NT2/D1 (cell line): ENCODE data around the gene ENTREP1.

Experiments
- DNase-seq: peaks from one replicate; pipeline ENCODE4 v3.0.0-alpha.2; 2011; ENCODE audit warnings: low read depth, low spot score
- H3K27me3 ChIP-seq: 2 replicates; pipeline ENCODE4 v1.6.0; 2011; ENCODE audit warnings: mild to moderate bottlenecking; ENCODE audit not compliant: insufficient read length, insufficient read depth
- H3K36me3 ChIP-seq: 2 replicates; pipeline ENCODE4 v1.6.1; 2011; ENCODE audit warnings: mild to moderate bottlenecking, low read length, mixed read lengths; ENCODE audit not compliant: insufficient read depth, insufficient read length
- H3K4me1 ChIP-seq: 2 replicates; pipeline ENCODE4 v1.5.1; 2011; ENCODE audit not compliant: insufficient read depth, insufficient read length
- H3K4me3 ChIP-seq: 2 replicates; pipeline ENCODE4 v1.5.1; 2011; ENCODE audit warnings: low read depth; ENCODE audit not compliant: insufficient read length
- H3K9ac ChIP-seq: 2 replicates; pipeline ENCODE4 v1.6.0; 2011; ENCODE audit warnings: low read depth; ENCODE audit not compliant: insufficient read length
- H3K9me3 ChIP-seq: 2 replicates; pipeline ENCODE4 v1.5.1; 2011; ENCODE audit warnings: mild to moderate bottlenecking, low read length; ENCODE audit not compliant: insufficient read depth
- SUZ12 ChIP-seq: IDR thresholded peaks from 2 replicates; pipeline ENCODE4 v1.6.1; 2011; ENCODE audit not compliant: insufficient read length, insufficient read depth; ENCODE audit errors: extremely low read depth
- YY1 ChIP-seq: IDR thresholded peaks from 2 replicates; pipeline ENCODE4 v1.6.1; 2011; ENCODE audit not compliant: insufficient read length, insufficient read depth
- ZNF274 ChIP-seq: IDR thresholded peaks from 2 replicates; pipeline ENCODE4 v1.6.1; 2011; ENCODE audit warnings: mild to moderate bottlenecking, low read depth, low read length

ENTREP1 gene, protein sequence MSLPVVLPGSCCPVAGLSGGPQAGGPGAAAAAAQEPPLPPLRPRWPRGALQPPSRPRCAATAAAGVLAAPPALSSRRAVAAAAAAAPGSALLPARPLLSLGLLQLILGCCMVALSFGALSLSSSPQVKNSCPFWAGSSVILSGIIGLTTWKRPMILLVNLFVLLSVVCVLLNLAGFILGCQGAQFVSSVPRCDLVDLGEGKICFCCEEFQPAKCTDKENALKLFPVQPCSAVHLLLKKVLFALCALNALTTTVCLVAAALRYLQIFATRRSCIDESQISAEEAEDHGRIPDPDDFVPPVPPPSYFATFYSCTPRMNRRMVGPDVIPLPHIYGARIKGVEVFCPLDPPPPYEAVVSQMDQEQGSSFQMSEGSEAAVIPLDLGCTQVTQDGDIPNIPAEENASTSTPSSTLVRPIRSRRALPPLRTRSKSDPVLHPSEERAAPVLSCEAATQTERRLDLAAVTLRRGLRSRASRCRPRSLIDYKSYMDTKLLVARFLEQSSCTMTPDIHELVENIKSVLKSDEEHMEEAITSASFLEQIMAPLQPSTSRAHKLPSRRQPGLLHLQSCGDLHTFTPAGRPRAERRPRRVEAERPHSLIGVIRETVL

DNA sequence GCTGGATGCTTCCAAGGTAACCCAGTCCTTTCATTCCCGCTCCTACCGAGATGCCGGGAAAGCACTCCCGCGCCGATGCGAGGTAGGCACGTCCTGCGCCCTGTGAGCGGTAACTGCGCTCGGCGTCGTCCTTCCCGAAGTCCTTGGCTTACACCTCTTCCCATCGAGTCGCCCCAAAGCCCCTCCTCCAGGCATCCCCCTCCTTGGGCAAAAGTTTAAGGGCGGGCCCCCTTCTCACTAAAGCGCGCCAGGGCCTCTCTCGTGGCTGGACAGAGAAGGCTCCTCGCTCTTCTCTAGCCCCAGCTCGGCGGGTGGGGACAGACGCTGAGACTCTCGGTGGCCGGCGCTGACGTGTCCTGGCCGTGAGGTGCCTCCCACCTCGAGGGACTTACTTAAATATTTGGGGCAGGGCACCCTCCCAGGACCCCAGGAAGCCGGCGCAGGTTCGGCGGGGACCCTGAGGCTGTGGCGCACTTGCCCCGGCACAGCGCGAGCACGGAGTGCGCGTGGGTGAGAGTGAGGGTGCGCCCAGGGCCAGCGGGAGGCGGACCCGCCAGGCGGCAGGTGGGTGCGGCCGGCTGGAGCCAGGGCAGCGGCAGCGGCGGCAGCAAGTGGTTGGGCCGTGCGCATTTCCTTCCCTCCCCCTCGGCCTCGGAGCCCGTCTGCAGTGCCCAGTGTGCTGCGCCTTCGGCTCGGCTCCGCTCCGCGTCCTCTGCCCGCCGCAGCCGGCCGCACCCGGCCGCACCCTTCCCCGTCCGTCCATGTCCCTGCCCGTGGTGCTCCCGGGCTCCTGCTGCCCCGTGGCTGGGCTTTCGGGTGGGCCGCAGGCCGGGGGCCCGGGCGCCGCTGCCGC is at the start of gene ENTREP1:
Gene ENTREP1 (plus strand): TSS at position 667 of the 853 bp plus-strand sequence. CDS start 95 bp downstream, at position 762.
- TF ChIP-seq ZNF274 (no peak), SUZ12 (peak; percentile 27), YY1 (no peak)
- peak within 1 kb of the TSS; percentile 79 for H3K9ac ChIP-seq
- H3K36me3 ChIP-seq: no peaks in the 10 kb centered on the region
- H3K4me1 ChIP-seq: no peaks in the 10 kb centered on the region
- peaks cover 49% of the 10 kb centered on the region for H3K27me3 ChIP-seq
- DNase-seq: peak; percentile 74
- no peaks in the 10 kb centered on the region for H3K9me3 ChIP-seq
- peak within 1 kb of the TSS; percentile 65 for H3K4me3 ChIP-seq

DNA sequence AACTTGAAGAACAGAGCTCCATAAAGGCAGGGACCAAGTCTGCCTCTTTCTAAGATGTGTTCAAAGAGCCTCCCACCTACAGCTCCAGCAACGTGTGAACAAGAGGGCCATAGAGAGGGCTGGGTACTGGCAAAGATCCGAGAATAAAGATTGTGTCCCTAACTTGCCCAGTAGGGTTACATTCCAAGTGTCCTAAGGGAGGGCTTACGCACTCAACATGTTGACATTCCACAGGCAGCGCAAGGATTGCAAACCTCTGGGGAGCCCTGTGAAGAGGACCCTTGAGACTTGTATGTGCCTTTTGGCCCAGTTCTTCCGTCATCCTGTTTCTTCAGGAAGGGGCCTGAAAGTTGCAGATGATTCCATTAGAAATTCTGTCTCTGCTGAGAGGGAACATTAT is 48.2 kb upstream of the ENTREP1 start:
- no peak for TF ChIP-seq SUZ12
- TF ChIP-seq ZNF274: no peak
- TF ChIP-seq YY1: no peak
- H3K9me3 ChIP-seq: peaks cover 5% of the 10 kb centered on the region; the same call in 1 of the 2 replicates
- H3K4me1 ChIP-seq: no peaks in the 10 kb centered on the region
- DNase-seq: no peak
- no peaks in the 10 kb centered on the region for H3K36me3 ChIP-seq
- no peak overlapping the region for H3K9ac ChIP-seq
- H3K4me3 ChIP-seq: no peak overlapping the region
- no peaks in the 10 kb centered on the region for H3K27me3 ChIP-seq

DNA sequence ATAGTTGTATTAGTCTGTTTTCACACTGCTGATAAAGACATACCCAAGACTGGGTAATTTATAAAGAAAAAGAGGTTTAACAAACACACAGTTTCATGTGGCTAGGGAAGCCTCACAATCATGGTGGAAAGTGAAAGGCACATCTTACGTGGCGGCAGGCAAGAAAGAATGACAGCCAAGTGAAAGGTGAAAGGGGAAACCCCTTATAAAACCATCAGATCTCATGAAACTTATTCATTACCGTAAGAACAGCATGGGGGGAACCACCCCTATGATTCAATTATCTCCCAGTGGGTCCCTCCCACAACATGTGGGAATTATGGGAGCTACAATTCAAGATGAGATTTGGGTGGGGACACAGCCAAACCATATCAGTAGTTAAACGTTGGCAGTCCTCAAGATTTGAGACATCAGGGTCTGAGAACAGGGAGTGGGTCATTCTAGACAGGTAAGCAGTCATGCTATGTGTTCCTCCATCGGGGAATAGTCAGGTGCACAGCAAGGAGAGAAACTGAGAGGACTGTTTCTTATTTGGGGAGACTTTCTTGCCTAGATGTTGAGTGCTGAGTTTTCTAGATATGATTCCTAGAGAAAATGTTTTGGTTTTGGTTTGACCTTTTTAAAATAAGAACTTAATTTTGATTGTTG is 45.8 kb upstream of the ENTREP1 start:
- H3K27me3 ChIP-seq: no peaks in the 10 kb centered on the region
- H3K4me1 ChIP-seq: no peaks in the 10 kb centered on the region
- H3K4me3 ChIP-seq: no peak overlapping the region
- no peak overlapping the region for H3K9ac ChIP-seq
- no peaks in the 10 kb centered on the region for H3K36me3 ChIP-seq
- DNase-seq: no peak
- peaks cover 5% of the 10 kb centered on the region; the same call in 1 of the 2 replicates for H3K9me3 ChIP-seq
- no peak for TF ChIP-seq SUZ12
- TF ChIP-seq ZNF274: no peak
- no peak for TF ChIP-seq YY1

DNA sequence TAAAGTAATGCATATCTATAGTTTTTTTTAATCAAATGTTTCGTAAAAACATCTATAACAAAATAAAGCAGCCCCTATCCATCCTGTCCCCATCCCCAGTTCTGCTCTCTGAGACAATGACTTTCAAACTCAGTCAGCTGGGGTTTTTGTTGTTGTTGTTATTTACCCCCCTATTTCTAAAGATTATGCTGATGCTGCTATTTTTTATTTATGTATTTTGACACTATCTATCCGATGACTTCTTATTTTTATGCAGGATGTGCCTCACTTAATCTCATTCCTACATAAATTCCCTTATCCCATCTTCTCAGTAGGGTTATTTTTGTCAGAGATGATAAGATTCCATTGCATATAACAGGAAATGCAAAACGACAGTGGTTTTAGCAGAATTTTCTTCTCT is 45.3 kb upstream of the ENTREP1 start:
- H3K27me3 ChIP-seq: no peaks in the 10 kb centered on the region
- H3K4me1 ChIP-seq: no peaks in the 10 kb centered on the region
- no peak for TF ChIP-seq SUZ12
- no peak overlapping the region for H3K9ac ChIP-seq
- H3K36me3 ChIP-seq: no peaks in the 10 kb centered on the region
- no peak for DNase-seq
- H3K9me3 ChIP-seq: peaks cover 5% of the 10 kb centered on the region; the same call in 1 of the 2 replicates
- H3K4me3 ChIP-seq: no peak overlapping the region

DNA sequence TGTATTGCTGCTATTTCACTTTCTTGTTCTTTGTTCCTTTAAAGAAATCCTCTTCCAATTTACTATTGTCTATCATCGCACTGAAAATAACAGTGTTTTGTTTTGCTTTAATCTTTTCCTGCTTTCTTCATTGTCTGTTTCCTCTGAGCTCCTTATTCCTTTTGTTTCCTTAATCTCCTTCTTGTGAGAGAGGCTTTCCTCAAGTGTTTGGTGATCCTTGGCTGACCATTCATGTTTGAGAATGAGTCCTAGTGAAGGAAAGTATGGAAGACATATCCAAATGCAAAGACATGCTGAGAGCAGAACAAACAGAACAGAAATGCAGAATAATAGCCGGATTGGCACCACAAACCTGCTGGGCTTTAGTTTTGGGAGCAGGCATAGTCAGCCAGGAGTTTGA is 42.0 kb upstream of the ENTREP1 start:
- Histone ChIP-seq H3K27me3 (no peaks in the 10 kb centered on the region), H3K4me1 (no peaks in the 10 kb centered on the region), H3K4me3 (no peak overlapping the region), H3K9ac (no peak overlapping the region), H3K36me3 (no peaks in the 10 kb centered on the region), H3K9me3 (0 out of 2 replicates have a peak, but pooled peaks cover 5% of the 10 kb centered on the region)
- DNase-seq: peak; percentile 71
- TF ChIP-seq ZNF274 (no peak), YY1 (no peak), SUZ12 (no peak)

- no peak for TF ChIP-seq YY1
- no peak for TF ChIP-seq ZNF274
- TF ChIP-seq SUZ12: no peak
- Histone ChIP-seq H3K27me3 (no peaks in the 10 kb centered on the region), H3K36me3 (no peaks in the 10 kb centered on the region), H3K9ac (no peak overlapping the region), H3K9me3 (no peaks in the 10 kb centered on the region), H3K4me1 (no peaks in the 10 kb centered on the region), H3K4me3 (no peak overlapping the region)
- no peak for DNase-seq
Measured at GRCh38 chr9:69292078-69292477, 32.9 kb upstream of the ENTREP1 start.

DNA sequence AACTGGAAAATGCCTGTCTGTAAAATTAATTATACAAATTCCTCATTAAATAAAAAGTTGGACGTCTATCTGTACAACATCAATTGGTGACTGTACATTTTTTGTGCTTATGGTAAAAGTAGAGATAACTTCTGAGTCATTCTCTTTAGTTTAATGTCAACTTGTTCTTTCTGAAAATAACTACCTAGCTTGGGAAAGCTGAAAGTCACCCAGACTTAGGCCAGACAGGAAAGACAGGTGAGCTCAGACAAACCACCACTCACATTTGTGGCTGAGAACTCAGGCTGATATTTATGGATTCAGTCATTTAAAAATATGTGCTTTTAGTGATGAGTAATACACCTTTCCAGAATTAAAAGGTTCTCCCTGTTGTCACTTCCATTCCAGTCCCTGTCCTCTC is 31.9 kb upstream of the ENTREP1 start:
- Histone ChIP-seq H3K9me3 (no peaks in the 10 kb centered on the region), H3K27me3 (no peaks in the 10 kb centered on the region), H3K36me3 (no peaks in the 10 kb centered on the region)

More for the DNA sequence above, 31.9 kb upstream of the ENTREP1 start:
- H3K4me1 ChIP-seq: no peaks in the 10 kb centered on the region
- no peak overlapping the region for H3K4me3 ChIP-seq
- TF ChIP-seq YY1: no peak
- no peak for TF ChIP-seq SUZ12
- TF ChIP-seq ZNF274: no peak
- no peak for DNase-seq
- no peak overlapping the region for H3K9ac ChIP-seq
